ENCODE results near the gene C14orf93. TPM values are rescaled to one million over a fixed set of nuclear protein-coding genes. Genes with fewer than 3 reads are reported as not detected.

Gene C14orf93
- total RNA-seq, 4 donors from 2014 or later = 3.4 to 12.7 (median 8.8) TPM

GRCh38 chr14:23000860-23001259, 9.1 kb downstream of the C14orf93 start:
- no peaks in the 10 kb centered on the region for H3K27me3 ChIP-seq
- TF ChIP-seq POLR2A (IDR thresholded peaks at IDR 0.05) (no peak), CTCF (IDR thresholded peaks at IDR 0.05) (no peak)
- H3K4me1 ChIP-seq = peaks cover 0 to 2% (median 0%) of the 10 kb centered on the region in 3 donors
- WGBS, 2 donors = 87 to 98% methylated on average over 2 of the region's 2 CpGs
- H3K27ac ChIP-seq = no peak overlapping the region
- DNase-seq = no peak
- H3K9me3 ChIP-seq = no peaks in the 10 kb centered on the region
- intact Hi-C loops (cut with DNase I) = no loop called here
- no peak overlapping the region for H3K4me3 ChIP-seq
- H3K36me3 ChIP-seq = peaks cover 0 to 21% (median 0%) of the 10 kb centered on the region in 3 donors

GRCh38 chr14:22998329-22999012, 11.5 kb downstream of the C14orf93 start:
- H3K27me3 ChIP-seq = no peaks in the 10 kb centered on the region
- WGBS, 2 donors = 79 to 87% methylated on average over 10 to 12 of the region's 16 CpGs
- peaks cover 0 to 21% (median 0%) of the 10 kb centered on the region in 3 donors for H3K36me3 ChIP-seq
- H3K4me3 ChIP-seq = no peak overlapping the region
- intact Hi-C loops (cut with DNase I) = no loop called here
- TF ChIP-seq POLR2A (IDR thresholded peaks at IDR 0.05) (no peak), CTCF (IDR thresholded peaks at IDR 0.05) (no peak)
- no peaks in the 10 kb centered on the region for H3K9me3 ChIP-seq
- DNase-seq = no peak
- H3K27ac ChIP-seq = no peak overlapping the region
- peaks cover 0 to 8% (median 0%) of the 10 kb centered on the region in 3 donors for H3K4me1 ChIP-seq

GRCh38 chr14:22997676-22998323, 12.1 kb downstream of the C14orf93 start:
- WGBS, 2 donors = 83% methylated on average over 4 to 6 of the region's 9 CpGs
- DNase-seq = no peak
- intact Hi-C loops (cut with DNase I) = no loop called here

GRCh38 chr14:22996768-22997654, 12.9 kb downstream of the C14orf93 start:
- Histone ChIP-seq H3K4me1 (peaks cover 0 to 8% (median 0%) of the 10 kb centered on the region in 3 donors), H3K36me3 (peaks cover 0 to 21% (median 0%) of the 10 kb centered on the region in 3 donors), H3K27me3 (no peaks in the 10 kb centered on the region), H3K27ac (no peak overlapping the region), H3K9me3 (no peaks in the 10 kb centered on the region), H3K4me3 (no peak overlapping the region)
- no peak for TF ChIP-seq POLR2A (IDR thresholded peaks at IDR 0.05)
- no peak for TF ChIP-seq CTCF (IDR thresholded peaks at IDR 0.05)
- no peak for DNase-seq
- intact Hi-C loops (cut with DNase I) = no loop called here
- WGBS, 2 donors = 74 to 83% methylated on average over 9 to 10 of the region's 11 CpGs

More at GRCh38 chr14:22997676-22998323, 12.1 kb downstream of the C14orf93 start:
- Histone ChIP-seq H3K4me3 (no peak overlapping the region), H3K9me3 (no peaks in the 10 kb centered on the region), H3K4me1 (peaks cover 0 to 8% (median 0%) of the 10 kb centered on the region in 3 donors), H3K27ac (no peak overlapping the region), H3K27me3 (no peaks in the 10 kb centered on the region), H3K36me3 (peaks cover 0 to 21% (median 0%) of the 10 kb centered on the region in 3 donors)
- TF ChIP-seq POLR2A (IDR thresholded peaks at IDR 0.05) = no peak
- no peak for TF ChIP-seq CTCF (IDR thresholded peaks at IDR 0.05)

All from esophagus squamous epithelium (tissue), 5 donors.